Nephron (organoid): ENCODE data around the gene TMEM169.

ENCODE experiments used
- H3K27ac Mint-ChIP-seq, 3 experiments: 2 replicates each; pipeline ENCODE4 v1.8.0; 2020; ENCODE audit warnings: mixed read lengths in 3 of 3, mild to moderate bottlenecking in 2 of 3, moderate library complexity in 1 of 3
- H3K27me3 Mint-ChIP-seq: 2 replicates; pipeline ENCODE4 v1.8.0; 2021; ENCODE audit warnings: low read depth, mild to moderate bottlenecking, moderate library complexity, mixed read lengths
- H3K36me3 Mint-ChIP-seq: 2 replicates; pipeline ENCODE4 v1.8.0; 2020; ENCODE audit warnings: low read depth, mixed read lengths
- H3K4me1 Mint-ChIP-seq: 2 replicates; pipeline ENCODE4 v1.8.0; 2020; ENCODE audit warnings: mixed read lengths
- H3K4me3 Mint-ChIP-seq, 3 experiments: 2 replicates each; pipeline ENCODE4 v1.8.0; 2020; ENCODE audit warnings: mild to moderate bottlenecking in 3 of 3, mixed read lengths in 3 of 3, moderate library complexity in 2 of 3
- H3K9me3 Mint-ChIP-seq: 2 replicates; pipeline ENCODE4 v1.8.0; 2020; ENCODE audit warnings: mixed read lengths
- CTCF ChIP-seq, 3 experiments: fragments of 200-600 bp; sonication (generic); IDR thresholded peaks; one replicate each; pipeline ENCODE4 v1.5.0; 2021; ENCODE audit warnings: antibody characterized with exemption in 3 of 3; ENCODE audit not compliant: unreplicated experiment in 3 of 3

Gene TMEM169

GRCh38 chr2:216081487-216082116 lies at the start of gene TMEM169, which contains the start of gene PECR:
TMEM169 (plus strand) TSS chr2:216081919; CDS start chr2:216095964, 14,045 bp downstream.
PECR (minus strand) TSS chr2:216081809; CDS start chr2:216081741, 68 bp downstream.
- Mint-ChIP-seq H3K27ac (peak within 1 kb of the TSS; percentile 92 to 98 (median 92)), H3K4me3 (peak within 1 kb of the TSS; percentile 90 to 97 (median 93)), H3K9me3 (no peaks in the 10 kb centered on the region), H3K36me3 (no peaks in the 10 kb centered on the region), H3K4me1 (peaks cover 41% of the 10 kb centered on the region), H3K27me3 (peaks cover 9% of the 10 kb centered on the region)
- TF ChIP-seq CTCF (IDR thresholded peaks at IDR 0.05; ENCODE audit: unreplicated experiment in 3 of 3): no peak

- Mint-ChIP-seq H3K9me3 (no peaks in the 10 kb centered on the region), H3K27ac (no peak overlapping the region), H3K4me3 (no peak overlapping the region), H3K27me3 (no peaks in the 10 kb centered on the region), H3K4me1 (no peaks in the 10 kb centered on the region), H3K36me3 (peaks cover 12% of the 10 kb centered on the region)
- TF ChIP-seq CTCF (IDR thresholded peaks at IDR 0.05; ENCODE audit: unreplicated experiment in 3 of 3): no peak
These were observed 49.6 kb upstream of the TMEM169 start for GRCh38 chr2:216031960-216032689.

- Mint-ChIP-seq H3K27ac (no peak overlapping the region), H3K4me3 (no peak overlapping the region), H3K36me3 (peaks cover 20% of the 10 kb centered on the region), H3K4me1 (no peaks in the 10 kb centered on the region), H3K9me3 (no peaks in the 10 kb centered on the region), H3K27me3 (no peaks in the 10 kb centered on the region)
- no peak for TF ChIP-seq CTCF (IDR thresholded peaks at IDR 0.05; ENCODE audit: unreplicated experiment in 3 of 3)
These were observed 48.3 kb upstream of the TMEM169 start for GRCh38 chr2:216033403-216033802.

- Mint-ChIP-seq H3K27ac (no peak overlapping the region), H3K4me1 (no peaks in the 10 kb centered on the region), H3K36me3 (peaks cover 20% of the 10 kb centered on the region), H3K9me3 (no peaks in the 10 kb centered on the region), H3K27me3 (no peaks in the 10 kb centered on the region), H3K4me3 (no peak overlapping the region)
- TF ChIP-seq CTCF (IDR thresholded peaks at IDR 0.05; ENCODE audit: unreplicated experiment in 3 of 3): peak; percentile 77 to 85 (median 84)
These were observed 47.7 kb upstream of the TMEM169 start for GRCh38 chr2:216034065-216034464.

GRCh38 chr2:216039918-216040317 lies 41.8 kb upstream of the TMEM169 start:
- Mint-ChIP-seq H3K27me3 (no peaks in the 10 kb centered on the region), H3K36me3 (peaks cover 32% of the 10 kb centered on the region), H3K4me1 (no peaks in the 10 kb centered on the region), H3K27ac (no peak overlapping the region), H3K4me3 (no peak overlapping the region), H3K9me3 (no peaks in the 10 kb centered on the region)
- no peak for TF ChIP-seq CTCF (IDR thresholded peaks at IDR 0.05; ENCODE audit: unreplicated experiment in 3 of 3)
